KBM-7 (cell line): ENCODE results near the gene C1orf185.
"Not testable (repeated sequence)": the region's sequence is repeated elsewhere in the genome, so short reads cannot be mapped to it uniquely, and the experiment has no call there.

Experiments
- DNase-seq: peaks from one replicate; pipeline ENCODE4 v3.0.0-alpha.2; 2015
- in situ Hi-C: fragments of 300-500 bp; cut with MboI; formaldehyde crosslinking; loops from 2 replicates; pipeline ENCODE4 v1.14.3; 2020; ENCODE audit warnings: low sequenced_read_pairs, low pct_unique_long_range_greater_than_20kb, mixed read lengths

Gene C1orf185

GRCh38 chr1:51127152-51127551 lies 25.1 kb downstream of the C1orf185 start:
- in situ Hi-C loops, DNase-seq: not testable (repeated sequence)

GRCh38 chr1:51131185-51131584 lies 29.2 kb downstream of the C1orf185 start:
- in situ Hi-C loops, result no loop called here
- DNase-seq, result no peak

- in situ Hi-C loops, result no loop called here
- DNase-seq, result no peak
Measured at GRCh38 chr1:51133045-51133444, 31.0 kb downstream of the C1orf185 start.

- in situ Hi-C loops, DNase-seq: not testable (repeated sequence)
Measured at GRCh38 chr1:51137696-51138095, 35.7 kb downstream of the C1orf185 start.

- no peak for DNase-seq
- in situ Hi-C loops, result no loop called here
Measured at GRCh38 chr1:51139474-51139873, 37.4 kb downstream of the C1orf185 start.

- in situ Hi-C loops, result no loop called here
- DNase-seq, result no peak
Measured at GRCh38 chr1:51147394-51147793, 45.4 kb downstream of the C1orf185 start.

GRCh38 chr1:51154776-51155175 lies 52.7 kb downstream of the C1orf185 start:
- in situ Hi-C loops, result no loop called here
- DNase-seq, result no peak

- in situ Hi-C loops, result no loop called here
- DNase-seq, result no peak
Measured at GRCh38 chr1:51156752-51157151, 54.7 kb downstream of the C1orf185 start.

- in situ Hi-C loops, result no loop called here
- no peak for DNase-seq
Measured at GRCh38 chr1:51157395-51157794, 55.4 kb downstream of the C1orf185 start.

GRCh38 chr1:51158263-51158662 lies 56.2 kb downstream of the C1orf185 start:
- in situ Hi-C loops, result no loop called here

GRCh38 chr1:51162560-51162959 lies 60.5 kb downstream of the C1orf185 start:
- DNase-seq, result peak; percentile 52
- in situ Hi-C loops, result not testable (repeated sequence)

More at GRCh38 chr1:51158263-51158662, 56.2 kb downstream of the C1orf185 start:
- DNase-seq, result no peak

- in situ Hi-C loops, result no loop called here
- DNase-seq, result no peak
Measured at GRCh38 chr1:51165540-51165939, 63.5 kb downstream of the C1orf185 start.

GRCh38 chr1:51168266-51168845 lies 66.3 kb downstream of the C1orf185 start:
- no peak for DNase-seq

GRCh38 chr1:51168936-51169335 lies 66.9 kb downstream of the C1orf185 start:
- DNase-seq, result no peak
- in situ Hi-C loops, result no loop called here

More at GRCh38 chr1:51168266-51168845, 66.3 kb downstream of the C1orf185 start:
- in situ Hi-C loops, result no loop called here

- no peak for DNase-seq
- in situ Hi-C loops, result no loop called here
Measured at GRCh38 chr1:51170342-51170741, 68.3 kb downstream of the C1orf185 start.

- DNase-seq, result no peak
- in situ Hi-C loops, result no loop called here
Measured at GRCh38 chr1:51172811-51173210, 70.8 kb downstream of the C1orf185 start.

GRCh38 chr1:51175278-51175677 lies 73.2 kb downstream of the C1orf185 start:
- peak; percentile 37 for DNase-seq
- in situ Hi-C loops, result no loop called here

- in situ Hi-C loops, DNase-seq: not testable (repeated sequence)
Measured at GRCh38 chr1:51177988-51178387, 76.0 kb downstream of the C1orf185 start.

GRCh38 chr1:51188230-51188629 lies 86.2 kb downstream of the C1orf185 start:
- in situ Hi-C loops, result no loop called here
- no peak for DNase-seq

GRCh38 chr1:51189421-51190073 lies 87.5 kb downstream of the C1orf185 start:
- in situ Hi-C loops, result no loop called here
- peak; percentile 63 for DNase-seq

- in situ Hi-C loops, result no loop called here
Measured at GRCh38 chr1:51190961-51191360, 88.9 kb downstream of the C1orf185 start.

More at GRCh38 chr1:51190961-51191360, 88.9 kb downstream of the C1orf185 start:
- peak; percentile 66 for DNase-seq
